Right cardiac atrium (tissue), 5 donors: ENCODE measurements around the gene ABCA7. TPM values are rescaled to one million over a fixed set of nuclear protein-coding genes. Genes with fewer than 3 reads are reported as not detected.
"Not testable (repeated sequence)": the region's sequence is repeated elsewhere in the genome, so short reads cannot be mapped to it uniquely, and the experiment has no call there.

Experiments used
- ATAC-seq, 2 donors: fragments of 200-7000 bp; cut with Tn5 transposase; one replicate each; pipeline versions ENCODE4 v1.8.0 to v1.9.1; 2020; ENCODE audit warnings: moderate library complexity in 2 of 2, mild to moderate bottlenecking in 1 of 2
- DNase-seq, 3 donors: peaks; one replicate each; pipeline ENCODE4 v3.0.0-alpha.2; 2020
- H3K27ac ChIP-seq: one replicate; pipeline ENCODE4 v1.5.1; 2013; ENCODE audit warnings: mild to moderate bottlenecking, low read length, control low read depth, moderate library complexity
- H3K27me3 ChIP-seq: one replicate; pipeline ENCODE4 v1.6.1; 2013; ENCODE audit not compliant: control insufficient read depth, insufficient read depth
- H3K4me1 ChIP-seq: one replicate; pipeline ENCODE4 v1.6.1; 2013; ENCODE audit warnings: low read length; ENCODE audit not compliant: control insufficient read depth, insufficient read depth
- H3K4me3 ChIP-seq: one replicate; pipeline ENCODE4 v1.5.1; 2013; ENCODE audit warnings: low read length, control low read depth
- H3K9me3 ChIP-seq: one replicate; pipeline ENCODE4 v1.6.1; 2013; ENCODE audit warnings: low read length; ENCODE audit not compliant: control insufficient read depth
- WGBS: extraction: QIAGEN DNeasy Blood & Tissue Kit; methylation state at CpG from one replicate; pipeline ENCODE4 v1.1.7; 2013; 5-methylcytosine and 5-hydroxymethylcytosine counted together
- intact Hi-C, 4 donors: fragments of 100-400 bp; cut with DNase I; formaldehyde crosslinking; loops; one replicate each; pipeline versions ENCODE4 v1.11.0 to v1.14.0; 2022 to 2023
- polyA plus RNA-seq: library from polyadenylated mRNA; stranded (reverse); fragments of 200-250 nt; gene quantifications from one replicate; pipeline ENCODE4 v1.2.3, GENCODE V29; 2013
- total RNA-seq, 4 donors: library from RNA; stranded (reverse); fragmentation: NEBNext Ultra II Directional; extraction: Animal tissue kit (Norgen Biotek cat#: 25700); gene quantifications; one replicate each; pipeline ENCODE4 v1.2.1, GENCODE V29; 2021
- donor health status: healthy with polysubstance abuse.
- donor health status: DM: no; HTN: yes; CAD: no.
- donor health status: DM: no; HTN: no; CAD: no.
- donor health status: DM: no; HTN: yes; CAD: no; lungs with severe emphysema.
- donor health status: DM: yes; HTN: yes; CAD: no.

Gene ABCA7
- total and polyA plus RNA-seq, 5 donors: 7.3 to 10.4 (median 9.1) TPM

GRCh38 chr19:1018932-1019615 is 20.8 kb upstream of the ABCA7 start:
- intact Hi-C loops: no loop called here
- Histone ChIP-seq H3K9me3 (no peaks in the 10 kb centered on the region), H3K4me3 (no peak overlapping the region), H3K27me3 (no peaks in the 10 kb centered on the region), H3K4me1 (peaks cover 26% of the 10 kb centered on the region), H3K27ac (no peak overlapping the region)
- 41% methylated on average over 17 of the region's 17 CpGs for WGBS
- ATAC-seq (no peak), DNase-seq (peak; percentile 31 to 62 (median 54))

- DNase-seq: peak in 1 of 3 donors; percentile 54
- H3K4me3 ChIP-seq: peak overlapping the region; percentile 81
- H3K9me3 ChIP-seq: no peaks in the 10 kb centered on the region
- H3K27me3 ChIP-seq: no peaks in the 10 kb centered on the region
- 65% methylated on average over 18 of the region's 18 CpGs for WGBS
- intact Hi-C loops: no loop called here
- no peak overlapping the region for H3K27ac ChIP-seq
- ATAC-seq: no peak
- H3K4me1 ChIP-seq: peaks cover 26% of the 10 kb centered on the region
Measured at GRCh38 chr19:1019616-1019961, 20.3 kb upstream of the ABCA7 start.

GRCh38 chr19:1019980-1020867 is 19.7 kb upstream of the ABCA7 start:
- peaks cover 26% of the 10 kb centered on the region for H3K4me1 ChIP-seq
- H3K9me3 ChIP-seq: no peaks in the 10 kb centered on the region
- H3K27ac ChIP-seq: peak overlapping the region; percentile 79
- H3K4me3 ChIP-seq: peak overlapping the region; percentile 81
- WGBS: 1% methylated on average over 60 of the region's 60 CpGs
- no peaks in the 10 kb centered on the region for H3K27me3 ChIP-seq
- ATAC-seq (no peak), DNase-seq (peak; percentile 54 to 82 (median 78))
- intact Hi-C loops: loop anchor here in 1 of 4 donors (10.0 kb wide), 1 partner anchor 85 kb away; the partner anchor contains the start of gene GPX4

DNA sequence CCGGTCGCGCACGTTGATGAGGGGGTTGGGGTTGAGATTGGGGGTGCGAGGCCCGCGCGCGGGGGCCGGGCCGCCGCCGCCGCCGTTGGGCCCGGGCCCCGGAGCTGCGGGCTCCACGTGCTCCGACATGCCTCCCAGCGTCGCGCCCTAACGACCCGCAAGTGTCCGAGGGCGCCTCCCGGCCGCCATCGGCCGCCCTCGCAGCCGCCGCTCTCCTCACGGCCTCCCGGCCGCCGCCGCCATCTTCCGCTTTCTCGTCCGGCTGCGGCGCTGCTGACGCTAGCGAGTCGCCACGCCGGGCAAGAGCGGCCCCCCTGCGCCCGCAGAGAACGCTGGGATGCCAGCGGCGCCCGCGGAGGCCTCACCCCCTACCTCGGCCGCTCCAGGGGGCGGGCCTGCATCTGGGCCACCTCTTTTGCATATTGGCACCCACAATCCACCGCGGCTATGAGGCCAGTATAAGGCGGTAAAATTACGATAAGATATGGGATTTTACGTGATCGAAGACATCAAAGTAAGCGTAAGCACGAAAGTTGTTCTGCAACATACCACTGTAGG is 19.0 kb upstream of the ABCA7 start, which contains the start of gene TMEM259:
Gene TMEM259, minus strand, starts transcription at position 256 of the 558 bp plus-strand sequence. Its CDS starts 127 bp downstream, at position 129.
- H3K27me3 ChIP-seq: no peaks in the 10 kb centered on the region
- under 1% methylated on average over 68 of the region's 68 CpGs for WGBS
- peak; percentile 97 to 99 (median 99) for DNase-seq
- ATAC-seq: peak; percentile 90 to 94
- peaks cover 26% of the 10 kb centered on the region for H3K4me1 ChIP-seq
- H3K4me3 ChIP-seq: peak within 1 kb of the TSS; percentile 81
- intact Hi-C loops: loop anchor here in 1 of 4 donors (10.0 kb wide), 1 partner anchor 84 kb away; the partner anchor contains the start of gene GPX4
- H3K27ac ChIP-seq: peak within 1 kb of the TSS; percentile 89
- H3K9me3 ChIP-seq: no peaks in the 10 kb centered on the region

GRCh38 chr19:1023883-1024188 is 16.1 kb upstream of the ABCA7 start:
- WGBS: 82% methylated on average over 5 of the region's 5 CpGs
- not testable (repeated sequence) for H3K27ac ChIP-seq

DNA sequence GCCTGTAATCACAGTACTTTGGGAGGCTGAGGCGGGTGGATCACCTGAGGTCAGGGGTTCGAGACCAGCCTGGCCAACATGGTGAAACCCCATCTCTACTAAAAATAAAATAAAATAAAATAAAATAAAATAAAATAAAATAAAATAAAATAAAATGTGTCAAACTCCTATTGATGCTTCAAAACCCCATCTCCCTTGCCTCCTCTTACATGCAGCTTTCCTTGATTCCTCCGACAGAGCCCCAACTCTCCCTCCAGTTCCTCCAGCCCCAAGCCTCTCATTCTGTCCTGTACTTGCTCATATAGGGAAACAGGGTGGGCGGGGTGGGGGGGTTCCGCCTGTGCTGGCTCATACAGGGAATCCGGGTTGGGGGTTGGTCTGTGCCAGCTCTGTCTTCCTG is 14.8 kb upstream of the ABCA7 start:
- 90% methylated on average over 6 of the region's 6 CpGs for WGBS
- not testable (repeated sequence) for DNase-seq, H3K27me3 ChIP-seq, H3K27ac ChIP-seq, H3K4me1 ChIP-seq, H3K9me3 ChIP-seq, H3K4me3 ChIP-seq, ATAC-seq
- intact Hi-C loops: loop anchor here in 2 of 4 donors (5.0 to 10.0 kb wide), 2 partner anchors 77 to 80 kb away; partner anchors contain the start of gene GPX4 (in 2 of the 2)

More at GRCh38 chr19:1023883-1024188, 16.1 kb upstream of the ABCA7 start:
- intact Hi-C loops: loop anchor here in 1 of 4 donors (10.0 kb wide), 1 partner anchor 81 kb away; the partner anchor contains the start of gene GPX4
- H3K27me3 ChIP-seq, DNase-seq, H3K4me1 ChIP-seq, H3K9me3 ChIP-seq, ATAC-seq, H3K4me3 ChIP-seq: not testable (repeated sequence)

- Histone ChIP-seq H3K9me3 (no peaks in the 10 kb centered on the region), H3K4me1 (no peaks in the 10 kb centered on the region), H3K27me3 (no peaks in the 10 kb centered on the region), H3K4me3 (peak within 1 kb of the TSS; percentile 58), H3K27ac (peak within 1 kb of the TSS; percentile 73)
- DNase-seq (peak; percentile 82 to 93 (median 93)), ATAC-seq (peak; percentile 83 to 86)
- intact Hi-C loops: loop anchor here in 2 of 4 donors (5.0 to 10.0 kb wide), 2 partner anchors 76 to 79 kb away; partner anchors contain the start of gene GPX4 (in 2 of the 2)
- WGBS: 5% methylated on average over 63 of the region's 63 CpGs
Measured at GRCh38 chr19:1025960-1026782, 13.7 kb upstream of the ABCA7 start, which contains the start of gene CNN2. TSS of gene CNN2 (plus strand) at chr19:1026608. CDS start at chr19:1026662, 54 bp downstream.

DNA sequence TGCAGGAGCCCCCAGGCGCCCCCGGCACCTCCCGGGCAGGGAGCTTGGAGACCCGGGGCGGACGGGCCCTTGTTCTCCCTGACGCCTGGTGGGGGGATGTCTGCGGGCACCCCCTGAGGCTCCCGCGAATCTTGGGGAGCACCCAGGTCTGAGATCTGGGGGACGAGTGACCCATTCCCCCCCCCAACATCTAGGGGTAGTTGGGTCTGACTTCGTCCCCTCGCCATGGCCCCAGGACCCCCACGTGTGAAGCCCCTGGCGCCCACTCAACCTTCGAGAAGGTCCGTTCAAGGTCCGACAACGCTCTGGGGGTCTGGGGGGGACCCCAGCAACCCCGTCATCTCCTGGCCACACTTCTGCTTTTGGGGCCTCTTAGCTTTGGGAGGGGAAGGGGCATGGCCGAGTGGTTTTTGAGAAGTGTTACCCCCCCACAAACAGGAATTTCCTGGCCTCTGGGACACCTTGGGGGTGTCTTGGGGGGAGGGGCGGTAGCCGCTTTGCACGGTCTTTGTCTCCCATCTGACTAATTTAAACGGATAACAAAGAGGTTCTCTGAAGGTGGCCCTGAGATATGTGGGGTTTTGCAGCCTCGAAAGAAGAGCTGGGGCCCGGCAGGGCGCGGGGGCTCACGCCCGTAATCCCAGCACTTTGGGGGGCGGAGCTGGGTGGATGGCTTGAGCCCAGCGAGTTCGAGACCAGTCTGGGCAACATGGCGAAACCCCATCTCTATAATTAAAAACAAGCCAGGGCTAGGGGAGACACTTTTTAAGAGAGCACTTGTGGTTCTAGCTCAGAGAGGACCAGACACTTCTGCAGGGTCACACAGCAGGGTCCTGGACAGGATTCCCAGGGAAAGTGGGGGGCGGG is 12.9 kb upstream of the ABCA7 start:
- WGBS: 1% methylated on average over 36 of the region's 36 CpGs
- DNase-seq (peak in 2 of 3 donors; percentile 63 to 64), ATAC-seq (peak; percentile 1 to 8)
- intact Hi-C loops: loop anchor here in 2 of 4 donors (5.0 to 10.0 kb wide), 2 partner anchors 75 to 78 kb away; partner anchors contain the start of gene GPX4 (in 2 of the 2)
- Histone ChIP-seq H3K9me3 (no peaks in the 10 kb centered on the region), H3K4me3 (peak overlapping the region; percentile 58), H3K27me3 (no peaks in the 10 kb centered on the region), H3K4me1 (no peaks in the 10 kb centered on the region), H3K27ac (peak overlapping the region; percentile 72)

- Histone ChIP-seq H3K9me3 (no peaks in the 10 kb centered on the region), H3K4me3 (peak overlapping the region; percentile 58), H3K27ac (peak overlapping the region; percentile 72), H3K4me1 (no peaks in the 10 kb centered on the region), H3K27me3 (no peaks in the 10 kb centered on the region)
- WGBS: 4% methylated on average over 16 of the region's 16 CpGs
- intact Hi-C loops: loop anchor here in 2 of 4 donors (5.0 to 10.0 kb wide), 2 partner anchors 75 to 77 kb away; partner anchors contain the start of gene GPX4 (in 2 of the 2)
- ATAC-seq: peak; percentile 1 to 5
- peak in 2 of 3 donors; percentile 60 to 70 for DNase-seq
Measured at GRCh38 chr19:1027650-1028061, 12.3 kb upstream of the ABCA7 start.
